ENCODE results near the gene AKT3.

GRCh38 chr1:243528459-243529121 is 321.5 kb downstream of the AKT3 start:
- TF ChIP-seq CTCF (IDR thresholded peaks at IDR 0.05) (no peak), POLR2A (IDR thresholded peaks at IDR 0.05) (no peak)

Measured in thyroid gland (tissue), 4 donors.